Loucy (cell line): ENCODE data around the gene AMOTL1.

Experiments
- CTCF ChIP-seq: fragments of 200-600 bp; sonication (generic); conservative IDR thresholded peaks from 2 replicates; pipeline ENCODE4 v1.5.1; 2014; ENCODE audit warnings: mild to moderate bottlenecking, antibody characterized with exemption, low read length
- EZH2phosphoT487 ChIP-seq: fragments of 200-600 bp; IDR thresholded peaks from 2 replicates; pipeline ENCODE4 v1.6.1; 2018; ENCODE audit warnings: antibody characterized with exemption, mild to moderate bottlenecking, moderate library complexity, borderline replicate concordance

- TF ChIP-seq CTCF: no peak
- no peak for TF ChIP-seq EZH2phosphoT487
Measured at GRCh38 chr11:94855666-94856065, 87.5 kb downstream of the AMOTL1 start.
